ENCODE measurements around the gene INPP5D. TPM values are rescaled to one million over a fixed set of nuclear protein-coding genes. Genes with fewer than 3 reads are reported as not detected.

Gene INPP5D
- polyA plus RNA-seq, 1 donor (not counting 4 experiments of a cell fraction or from before 2014, with no cell fraction given): 7.5 TPM

DNA sequence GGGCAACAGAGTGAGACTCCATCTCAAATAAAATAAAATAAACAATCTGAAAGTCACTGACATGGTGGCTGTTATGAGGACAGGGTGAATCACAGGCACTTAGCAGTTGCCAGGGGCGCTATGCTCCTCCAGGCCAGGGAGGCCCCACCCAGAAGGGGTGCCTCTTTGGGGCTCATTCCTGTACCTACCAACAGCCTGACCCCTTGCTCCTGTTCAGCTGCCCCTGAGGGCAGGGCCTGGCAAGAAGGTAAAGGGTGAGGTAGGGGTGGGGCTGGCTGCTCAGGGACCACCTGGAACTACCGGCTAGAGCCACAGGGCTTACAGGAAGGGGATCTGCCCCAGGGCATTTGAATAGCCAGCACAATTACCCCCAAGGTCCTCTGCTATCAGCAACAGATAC is 60.3 kb downstream of the INPP5D start:
- DNase-seq (ENCODE audit: low read depth, low spot score) (no peak), FAIRE-seq (no peak)
- Histone ChIP-seq H3K9me1 (ENCODE audit: control insufficient read depth, extremely low read depth, insufficient read depth, low read length) (no peaks in the 10 kb centered on the region), H3K36me3 (ENCODE audit: control insufficient read depth in 2 of 2, extremely low read depth in 1 of 2, insufficient read depth in 2 of 2, low read length in 2 of 2) (no peaks in the 10 kb centered on the region), H4K20me1 (ENCODE audit: control insufficient read depth, extremely low read depth, insufficient read depth, low read length) (no peaks in the 10 kb centered on the region), H3K9ac (ENCODE audit: control insufficient read depth, extremely low read depth, insufficient read depth, low read length) (no peak overlapping the region), H3K27ac (ENCODE audit: control insufficient read depth, insufficient read depth, low read length) (no peak overlapping the region), H3K4me3 (ENCODE audit: control insufficient read depth in 2 of 3, extremely low read depth in 1 of 3, insufficient read depth in 2 of 3, low read depth in 1 of 3, low read length in 3 of 3) (no peak overlapping the region), H3K79me2 (ENCODE audit: control insufficient read depth, insufficient read depth, low read length) (no peaks in the 10 kb centered on the region), H3K4me2 (ENCODE audit: control insufficient read depth, extremely low read depth, insufficient read depth, low read depth, low read length) (no peak overlapping the region), H3K9me3 (ENCODE audit: control insufficient read depth, low read depth, low read length) (no peaks in the 10 kb centered on the region), H3K4me1 (ENCODE audit: control insufficient read depth, extremely low read depth, insufficient read depth, low read length) (no peaks in the 10 kb centered on the region), H2AFZ (ENCODE audit: control insufficient read depth, low read length) (no peak overlapping the region), H3K27me3 (ENCODE audit: control insufficient read depth, extremely low read depth, insufficient read depth, low read length) (peaks cover 11% of the 10 kb centered on the region)
- dilution Hi-C loops (cut with MboI; ENCODE audit: extremely low pct_ligation_motif_present, low sequenced_read_pairs): no loop called here
- no peak for TF ChIP-seq EZH2 (IDR thresholded peaks at IDR 0.05; ENCODE audit: low read length)
- TF ChIP-seq, protein P1, sequence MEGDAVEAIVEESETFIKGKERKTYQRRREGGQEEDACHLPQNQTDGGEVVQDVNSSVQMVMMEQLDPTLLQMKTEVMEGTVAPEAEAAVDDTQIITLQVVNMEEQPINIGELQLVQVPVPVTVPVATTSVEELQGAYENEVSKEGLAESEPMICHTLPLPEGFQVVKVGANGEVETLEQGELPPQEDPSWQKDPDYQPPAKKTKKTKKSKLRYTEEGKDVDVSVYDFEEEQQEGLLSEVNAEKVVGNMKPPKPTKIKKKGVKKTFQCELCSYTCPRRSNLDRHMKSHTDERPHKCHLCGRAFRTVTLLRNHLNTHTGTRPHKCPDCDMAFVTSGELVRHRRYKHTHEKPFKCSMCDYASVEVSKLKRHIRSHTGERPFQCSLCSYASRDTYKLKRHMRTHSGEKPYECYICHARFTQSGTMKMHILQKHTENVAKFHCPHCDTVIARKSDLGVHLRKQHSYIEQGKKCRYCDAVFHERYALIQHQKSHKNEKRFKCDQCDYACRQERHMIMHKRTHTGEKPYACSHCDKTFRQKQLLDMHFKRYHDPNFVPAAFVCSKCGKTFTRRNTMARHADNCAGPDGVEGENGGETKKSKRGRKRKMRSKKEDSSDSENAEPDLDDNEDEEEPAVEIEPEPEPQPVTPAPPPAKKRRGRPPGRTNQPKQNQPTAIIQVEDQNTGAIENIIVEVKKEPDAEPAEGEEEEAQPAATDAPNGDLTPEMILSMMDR (optimal IDR thresholded peaks at IDR 0.05 in 1 of 3, IDR thresholded peaks at IDR 0.05 in 1 of 3, conservative IDR thresholded peaks at IDR 0.05 in 1 of 3; ENCODE audit: extremely low read depth in 1 of 3, insufficient read depth in 2 of 3, low read length in 3 of 3): no peak

DNA sequence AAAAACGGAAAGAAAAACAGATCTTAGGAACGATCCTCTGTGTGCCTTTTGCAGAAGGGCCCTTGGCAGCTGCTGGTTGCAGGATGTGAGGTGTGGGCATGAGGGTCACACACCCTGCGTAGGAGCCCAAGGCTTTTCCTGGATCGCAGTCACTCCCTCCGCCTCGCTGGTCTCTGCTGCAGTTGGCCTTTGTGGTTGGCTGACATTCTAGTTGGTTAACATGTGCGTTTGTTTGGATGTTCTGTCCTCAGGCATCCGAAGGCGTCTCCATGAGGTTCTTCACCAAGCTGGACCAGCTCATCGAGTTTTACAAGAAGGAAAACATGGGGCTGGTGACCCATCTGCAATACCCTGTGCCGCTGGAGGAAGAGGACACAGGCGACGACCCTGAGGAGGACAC is 61.7 kb downstream of the INPP5D start:
- peaks cover 7% of the 10 kb centered on the region for H3K27me3 ChIP-seq (ENCODE audit: control insufficient read depth, extremely low read depth, insufficient read depth, low read length)
- H4K20me1 ChIP-seq (ENCODE audit: control insufficient read depth, extremely low read depth, insufficient read depth, low read length): no peaks in the 10 kb centered on the region
- dilution Hi-C loops (cut with MboI; ENCODE audit: extremely low pct_ligation_motif_present, low sequenced_read_pairs): no loop called here
- DNase-seq (ENCODE audit: low read depth, low spot score): no peak
- FAIRE-seq: no peak
- no peak overlapping the region for H3K27ac ChIP-seq (ENCODE audit: control insufficient read depth, insufficient read depth, low read length)
- H3K9me3 ChIP-seq (ENCODE audit: control insufficient read depth, low read depth, low read length): no peaks in the 10 kb centered on the region
- H3K9me1 ChIP-seq (ENCODE audit: control insufficient read depth, extremely low read depth, insufficient read depth, low read length): no peaks in the 10 kb centered on the region
- TF ChIP-seq, protein P1 (optimal IDR thresholded peaks at IDR 0.05 in 1 of 3, IDR thresholded peaks at IDR 0.05 in 1 of 3, conservative IDR thresholded peaks at IDR 0.05 in 1 of 3; ENCODE audit: extremely low read depth in 1 of 3, insufficient read depth in 2 of 3, low read length in 3 of 3): no peak
- no peak overlapping the region for H3K4me3 ChIP-seq (ENCODE audit: control insufficient read depth in 2 of 3, extremely low read depth in 1 of 3, insufficient read depth in 2 of 3, low read depth in 1 of 3, low read length in 3 of 3)
- no peak overlapping the region for H2AFZ ChIP-seq (ENCODE audit: control insufficient read depth, low read length)
- no peak overlapping the region for H3K4me2 ChIP-seq (ENCODE audit: control insufficient read depth, extremely low read depth, insufficient read depth, low read depth, low read length)
- H3K9ac ChIP-seq (ENCODE audit: control insufficient read depth, extremely low read depth, insufficient read depth, low read length): no peak overlapping the region
- no peaks in the 10 kb centered on the region for H3K36me3 ChIP-seq (ENCODE audit: control insufficient read depth in 2 of 2, extremely low read depth in 1 of 2, insufficient read depth in 2 of 2, low read length in 2 of 2)
- no peaks in the 10 kb centered on the region for H3K4me1 ChIP-seq (ENCODE audit: control insufficient read depth, extremely low read depth, insufficient read depth, low read length)
- no peaks in the 10 kb centered on the region for H3K79me2 ChIP-seq (ENCODE audit: control insufficient read depth, insufficient read depth, low read length)
